IPS DF 6.9 (cell line): ENCODE data around the gene IGF1.

Experiments used
- DNase-seq: peaks from one replicate; pipeline ENCODE4 v3.0.0-alpha.2; 2013; ENCODE audit warnings: low read depth, low spot score
- H3K27ac ChIP-seq: one replicate; pipeline ENCODE4 v1.5.1; 2013; ENCODE audit warnings: low read length, control low read depth
- H3K27me3 ChIP-seq: 2 replicates; pipeline ENCODE4 v1.6.1; 2013; ENCODE audit warnings: mild to moderate bottlenecking, low read length; ENCODE audit not compliant: control insufficient read depth, insufficient read depth
- H3K36me3 ChIP-seq: 2 replicates; pipeline ENCODE4 v1.6.1; 2013; ENCODE audit warnings: low read length; ENCODE audit not compliant: control insufficient read depth, insufficient read depth
- H3K4me1 ChIP-seq: 2 replicates; pipeline ENCODE4 v1.6.1; 2013; ENCODE audit warnings: low read length; ENCODE audit not compliant: control insufficient read depth, insufficient read depth
- H3K4me3 ChIP-seq: 2 replicates; pipeline ENCODE4 v1.5.1; 2013; ENCODE audit warnings: mild to moderate bottlenecking, low read length
- H3K9me3 ChIP-seq: 2 replicates; pipeline ENCODE4 v1.6.1; 2013; ENCODE audit warnings: low read length, inconsistent platforms; ENCODE audit not compliant: control insufficient read depth, insufficient read depth
- WGBS: extraction: QIAGEN DNeasy Blood & Tissue Kit; methylation state at CpG from one replicate; pipeline ENCODE4 v1.1.7; 2013; ENCODE audit warnings: mixed read lengths, missing lambda C conversion rate; ENCODE audit not compliant: insufficient read length, insufficient coverage; 5-methylcytosine and 5-hydroxymethylcytosine counted together

The IGF1 gene

GRCh38 chr12:102430661-102431060 lies 49.7 kb downstream of the IGF1 start:
- no CpG with 5 or more reads among the region's 3 CpGs for WGBS
- H3K4me3 ChIP-seq: no peak overlapping the region
- H3K9me3 ChIP-seq: no peaks in the 10 kb centered on the region
- H3K36me3 ChIP-seq: no peaks in the 10 kb centered on the region
- no peaks in the 10 kb centered on the region for H3K27me3 ChIP-seq
- no peak for DNase-seq
- H3K27ac ChIP-seq: no peak overlapping the region
- H3K4me1 ChIP-seq: no peaks in the 10 kb centered on the region; the same call in 1 of the 2 replicates

DNA sequence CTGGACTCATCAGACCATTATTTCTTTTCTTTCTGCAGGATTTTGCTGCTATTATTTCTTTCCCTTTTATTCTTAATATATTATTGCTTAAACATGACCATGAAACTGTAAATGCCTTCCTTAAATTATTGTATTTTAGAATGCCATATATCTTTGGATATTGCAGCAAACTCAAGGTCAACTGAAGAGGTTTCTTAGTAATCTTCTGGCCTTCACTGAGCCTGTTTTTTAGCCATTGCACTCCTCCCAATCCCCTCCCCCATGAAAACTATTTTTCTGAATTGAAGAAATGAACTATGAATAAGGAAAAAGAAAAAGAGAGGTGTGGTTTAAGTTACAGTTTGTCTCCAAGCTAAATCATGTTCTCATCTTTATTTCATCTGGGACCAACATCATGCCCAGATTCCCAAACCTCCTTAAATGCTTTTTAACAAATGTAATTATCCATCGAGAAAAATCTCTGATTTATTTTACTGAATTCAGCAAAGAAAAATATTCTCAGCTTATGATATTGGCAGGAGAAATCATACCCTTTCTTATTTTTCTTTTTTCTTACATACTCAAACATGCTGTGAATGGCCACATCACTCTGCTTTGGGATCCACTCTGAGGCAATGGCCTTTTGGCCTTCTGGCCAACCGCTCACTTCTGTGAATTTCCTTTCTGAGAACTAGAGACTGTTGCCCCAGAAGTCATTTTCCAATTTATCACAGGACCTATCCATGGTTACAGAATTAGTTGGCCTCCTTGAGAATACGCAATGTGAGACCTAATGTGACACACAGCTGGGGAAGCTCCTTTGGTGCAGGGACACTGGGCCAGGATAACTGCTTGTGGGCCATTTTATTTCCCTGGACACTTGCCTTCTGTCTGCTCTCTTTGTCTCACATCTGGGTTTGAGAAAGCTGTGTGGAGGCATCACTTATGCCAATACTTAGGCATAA lies 50.9 kb downstream of the IGF1 start:
- H3K4me1 ChIP-seq: no peaks in the 10 kb centered on the region; the same call in 1 of the 2 replicates
- WGBS: no CpG with 5 or more reads among the region's 3 CpGs
- DNase-seq: no peak
- H3K27ac ChIP-seq: no peak overlapping the region
- H3K27me3 ChIP-seq: no peaks in the 10 kb centered on the region
- no peaks in the 10 kb centered on the region for H3K36me3 ChIP-seq
- no peaks in the 10 kb centered on the region for H3K9me3 ChIP-seq
- H3K4me3 ChIP-seq: no peak overlapping the region

- H3K4me1 ChIP-seq: no peaks in the 10 kb centered on the region; the same call in 1 of the 2 replicates
- no peaks in the 10 kb centered on the region for H3K27me3 ChIP-seq
- no peak overlapping the region for H3K27ac ChIP-seq
- no peak for DNase-seq
- H3K9me3 ChIP-seq: no peaks in the 10 kb centered on the region
- no CpG with 5 or more reads among the region's 7 CpGs for WGBS
- H3K4me3 ChIP-seq: no peak overlapping the region
- no peaks in the 10 kb centered on the region for H3K36me3 ChIP-seq
These were observed 52.8 kb downstream of the IGF1 start for GRCh38 chr12:102427543-102427941.

DNA sequence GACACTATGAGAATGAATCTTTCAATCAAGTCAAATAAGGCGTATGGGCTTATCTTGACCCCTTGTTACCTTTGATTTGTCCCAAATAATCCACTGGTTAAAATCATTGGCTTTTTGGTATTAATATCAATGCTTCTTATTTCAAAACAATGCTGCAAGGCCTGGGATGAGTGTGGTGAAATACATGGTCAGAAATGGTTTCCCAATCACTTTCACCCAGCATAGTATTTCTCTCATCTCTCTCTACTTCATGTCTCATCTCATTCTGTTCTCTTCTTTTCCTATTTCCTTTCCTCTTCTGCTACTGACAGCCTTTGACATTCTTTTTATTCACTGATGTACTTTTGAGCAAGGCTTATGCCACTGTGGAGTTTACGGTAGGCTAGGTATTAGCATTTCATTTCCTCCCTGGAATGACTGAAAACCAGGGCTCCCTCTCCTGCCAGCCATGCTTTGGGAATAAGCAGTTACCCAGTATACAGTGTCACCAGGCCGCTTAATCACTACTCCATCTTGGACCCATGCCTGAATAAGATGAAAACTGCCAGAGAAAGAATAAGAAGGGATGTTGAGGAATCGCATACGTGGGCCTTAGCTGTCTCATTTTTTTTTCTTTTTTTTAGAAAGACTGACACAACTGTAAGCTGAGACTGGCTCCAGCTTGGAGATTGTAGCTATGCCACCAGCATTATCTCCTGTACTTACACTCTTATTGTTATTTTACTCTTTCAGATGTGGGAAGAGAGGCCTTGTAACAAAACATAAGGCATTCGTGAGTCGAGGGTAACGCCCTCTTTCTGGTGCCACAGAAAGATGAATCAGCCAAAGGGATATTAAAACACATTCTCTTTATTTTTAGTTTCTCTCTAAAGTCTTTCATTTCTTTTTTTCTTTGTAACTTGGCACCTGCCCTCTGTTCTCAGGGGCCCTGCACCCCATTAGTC lies 53.5 kb downstream of the IGF1 start:
- Histone ChIP-seq H3K27me3 (no peaks in the 10 kb centered on the region), H3K36me3 (no peaks in the 10 kb centered on the region), H3K4me3 (no peak overlapping the region), H3K27ac (no peak overlapping the region), H3K9me3 (no peaks in the 10 kb centered on the region), H3K4me1 (no peaks in the 10 kb centered on the region; the same call in 1 of the 2 replicates)
- no peak for DNase-seq
- WGBS: no CpG with 5 or more reads among the region's 8 CpGs

DNA sequence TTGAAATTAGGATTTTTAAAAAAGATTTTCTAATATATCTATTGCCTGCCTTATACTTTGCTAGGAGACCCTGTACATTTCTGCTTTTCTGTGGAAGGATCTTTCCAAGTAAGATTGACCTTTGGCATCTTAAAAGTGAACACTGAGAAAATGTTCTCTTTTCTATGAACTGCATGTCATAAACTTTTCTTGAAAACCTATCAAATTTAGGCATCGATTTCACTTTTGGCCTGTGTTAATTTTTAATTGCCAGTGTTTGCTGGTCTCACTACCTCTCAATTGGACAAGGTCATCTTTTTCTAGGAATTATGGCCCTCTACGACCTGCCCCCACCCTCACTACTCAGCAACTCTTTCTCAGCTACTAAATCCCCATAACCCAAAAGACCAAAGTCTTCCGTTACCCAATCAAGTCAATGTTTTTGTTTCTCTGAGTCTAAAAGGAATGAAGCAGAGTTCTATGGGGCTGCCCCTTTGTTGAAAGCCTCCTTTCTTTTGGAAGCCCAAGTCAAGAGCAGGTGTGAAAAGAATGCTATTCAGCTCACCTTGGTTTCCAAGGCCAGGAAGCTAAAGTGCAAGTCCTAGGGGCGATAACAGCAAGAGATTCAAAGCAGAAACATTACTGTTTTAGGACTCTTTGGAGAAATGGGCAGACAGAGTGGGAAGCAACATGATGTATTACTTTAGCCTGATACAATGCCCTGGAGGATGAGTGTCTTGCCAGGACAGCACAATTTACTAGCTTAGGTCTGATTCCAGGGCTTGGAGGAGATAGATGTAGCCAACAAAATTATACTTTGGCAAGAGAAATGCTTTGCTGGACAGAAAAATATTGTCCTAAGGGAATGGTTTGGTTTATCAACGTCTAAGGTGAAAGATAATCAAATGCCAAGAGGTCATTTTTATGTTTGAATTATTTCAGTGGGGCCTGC lies 55.0 kb downstream of the IGF1 start:
- Histone ChIP-seq H3K27me3 (no peaks in the 10 kb centered on the region), H3K36me3 (no peaks in the 10 kb centered on the region), H3K4me3 (no peak overlapping the region), H3K4me1 (no peaks in the 10 kb centered on the region; the same call in 1 of the 2 replicates), H3K9me3 (no peaks in the 10 kb centered on the region), H3K27ac (no peak overlapping the region)
- WGBS: no CpG with 5 or more reads among the region's 5 CpGs
- no peak for DNase-seq

DNA sequence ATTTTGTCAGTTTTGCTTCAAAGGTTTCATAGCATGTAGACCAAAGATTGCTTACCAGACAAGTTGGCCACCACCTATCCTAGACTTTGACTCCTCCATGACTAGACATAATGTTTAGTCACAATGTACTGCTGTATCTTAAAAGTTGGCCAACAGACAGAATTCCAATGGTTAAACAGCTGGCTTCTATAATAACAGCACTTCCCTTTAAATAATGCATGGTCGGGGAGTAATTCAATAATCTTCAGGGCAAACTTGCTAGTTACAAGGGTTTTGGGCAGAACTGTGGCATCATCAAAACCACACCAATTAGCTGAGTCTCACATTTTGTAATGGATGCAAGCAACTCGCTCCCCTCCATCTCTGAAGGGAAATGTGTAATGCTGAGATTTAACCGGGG lies 56.9 kb downstream of the IGF1 start:
- H3K36me3 ChIP-seq: no peaks in the 10 kb centered on the region
- H3K27ac ChIP-seq: no peak overlapping the region
- no peak overlapping the region for H3K4me3 ChIP-seq
- H3K27me3 ChIP-seq: no peaks in the 10 kb centered on the region
- no peak for DNase-seq
- H3K9me3 ChIP-seq: no peaks in the 10 kb centered on the region
- WGBS: no CpG with 5 or more reads among the region's 3 CpGs
- H3K4me1 ChIP-seq: no peaks in the 10 kb centered on the region; the same call in 1 of the 2 replicates

- no peak overlapping the region for H3K27ac ChIP-seq
- H3K9me3 ChIP-seq: no peaks in the 10 kb centered on the region
- no peaks in the 10 kb centered on the region for H3K27me3 ChIP-seq
- H3K4me1 ChIP-seq: no peaks in the 10 kb centered on the region; the same call in 1 of the 2 replicates
- no peak for DNase-seq
- WGBS: no CpG with 5 or more reads among the region's 5 CpGs
- H3K4me3 ChIP-seq: no peak overlapping the region
- no peaks in the 10 kb centered on the region for H3K36me3 ChIP-seq
These were observed 58.4 kb downstream of the IGF1 start for GRCh38 chr12:102421802-102422583.

GRCh38 chr12:102419094-102419764 lies 61.1 kb downstream of the IGF1 start:
- no peaks in the 10 kb centered on the region for H3K27me3 ChIP-seq
- no CpG with 5 or more reads among the region's 11 CpGs for WGBS

GRCh38 chr12:102417055-102417454 lies 63.3 kb downstream of the IGF1 start:
- H3K9me3 ChIP-seq: no peaks in the 10 kb centered on the region
- no peak for DNase-seq
- H3K27me3 ChIP-seq: no peaks in the 10 kb centered on the region
- H3K36me3 ChIP-seq: no peaks in the 10 kb centered on the region
- no peak overlapping the region for H3K27ac ChIP-seq
- H3K4me3 ChIP-seq: no peak overlapping the region
- WGBS: no CpG with 5 or more reads among the region's 2 CpGs
- H3K4me1 ChIP-seq: no peaks in the 10 kb centered on the region

More at GRCh38 chr12:102419094-102419764, 61.1 kb downstream of the IGF1 start:
- H3K4me1 ChIP-seq: no peaks in the 10 kb centered on the region
- no peaks in the 10 kb centered on the region for H3K9me3 ChIP-seq
- H3K36me3 ChIP-seq: no peaks in the 10 kb centered on the region
- DNase-seq: no peak
- no peak overlapping the region for H3K4me3 ChIP-seq
- no peak overlapping the region for H3K27ac ChIP-seq
